K562 (cell line): ENCODE data around the gene FOXS1. TPM values are rescaled to one million over a fixed set of nuclear protein-coding genes. Genes with fewer than 3 reads are reported as not detected.

ENCODE experiments used
- ATAC-seq: fragments of 200-7000 bp; cut with Tn5 transposase; 3 replicates; pipeline ENCODE4 v1.9.1; 2020; ENCODE audit warnings: moderate library complexity
- BruUV-seq: library from RNA; stranded (reverse); fragments of 400-500 nt; replicated peaks from 2 replicates; lab custom pipeline; 2021; lab: Mats Ljungman, UMichigan
- CTCF ChIA-PET: fragments of 300-600 bp; formaldehyde crosslinking; extraction: SDS; loops from one replicate; lab custom pipeline; 2021; ENCODE audit warnings: low intra/inter-chr PET ratio; lab: Yijun Ruan, JAX
- POLR2A ChIA-PET: fragments of 300-600, 350-650 bp; sonication (Branson Sonifier 250); formaldehyde crosslinking; extraction: SDS; loops from one replicate; lab custom pipeline; 2021; ENCODE audit warnings: antibody characterized with exemption, inconsistent platforms; lab: Yijun Ruan, JAX
- DNase-seq, 4 experiments: peaks; one replicate each; pipeline versions ENCODE4 v3.0.0 to v3.0.0-alpha.2; 2011 to 2018; ENCODE audit warnings: low spot score in 3 of 4, mixed read lengths in 3 of 4; ENCODE audit errors: extremely low read depth in 1 of 4
- FAIRE-seq: peaks from 2 replicates; lab custom pipeline; 2011; peaks lifted over from hg19 to GRCh38; lab: Jason Lieb, UNC
- H2AFZ ChIP-seq: 2 replicates; pipeline ENCODE4 v1.6.0; 2011; ENCODE audit warnings: low read depth, low read length, control low read depth, inconsistent platforms
- H3K27ac ChIP-seq: fragments of 200-600 bp; 3 replicates; pipeline ENCODE4 v1.8.0; 2011; ENCODE audit warnings: low read depth, mild to moderate bottlenecking, control low read depth, inconsistent platforms, low read length, moderate library complexity, mixed read lengths; ENCODE audit errors: extremely low read depth
- H3K27me3 ChIP-seq, 2 experiments: fragments of 300-600 bp in 1 of 2; 2 replicates in 1 of 2; 3 replicates in 1 of 2; pipeline versions ENCODE4 v1.6.0 to v1.8.0; 2011; ENCODE audit warnings: inconsistent platforms in 2 of 2, low read length in 2 of 2, mild to moderate bottlenecking in 1 of 2, mixed read lengths in 1 of 2, moderate library complexity in 1 of 2; ENCODE audit not compliant: control insufficient read depth in 2 of 2, insufficient read depth in 2 of 2
- H3K36me3 ChIP-seq: fragments of 300-600 bp; 3 replicates; pipeline ENCODE4 v1.8.0; 2011; ENCODE audit warnings: mild to moderate bottlenecking, low read length, inconsistent platforms; ENCODE audit not compliant: control insufficient read depth, insufficient read depth
- H3K4me1 ChIP-seq, 2 experiments: fragments of 200-600 bp in 1 of 2; replicated peaks in 1 of 2; 2 replicates in 1 of 2; 3 replicates in 1 of 2; pipeline versions ENCODE4 v1.5.1 to v1.8.0; 2011; ENCODE audit warnings: inconsistent platforms in 2 of 2, low read length in 2 of 2, mild to moderate bottlenecking in 1 of 2, mixed read lengths in 1 of 2, moderate library complexity in 1 of 2; ENCODE audit not compliant: control insufficient read depth in 2 of 2, insufficient read depth in 2 of 2
- H3K4me2 ChIP-seq: 2 replicates; pipeline ENCODE4 v1.6.1; 2011; ENCODE audit warnings: low read length, control low read depth, inconsistent platforms, mixed read lengths; ENCODE audit not compliant: insufficient read depth
- H3K4me3 ChIP-seq: fragments of 200-600 bp; sonication (generic), shearing (Covaris generic); 2 replicates; pipeline ENCODE4 v1.5.1; 2016; ENCODE audit warnings: control low read depth, inconsistent platforms
- H3K79me2 ChIP-seq: fragments of 200-600 bp; 3 replicates; pipeline ENCODE4 v1.8.0; 2011; ENCODE audit warnings: low read length, inconsistent platforms; ENCODE audit not compliant: control insufficient read depth, insufficient read depth
- H3K9ac ChIP-seq, 2 experiments: 2 replicates each; pipeline versions ENCODE4 v1.6.0 to v1.6.1; 2011; ENCODE audit warnings: low read depth in 2 of 2, low read length in 2 of 2, control low read depth in 1 of 2, inconsistent platforms in 1 of 2, mild to moderate bottlenecking in 1 of 2, mixed read lengths in 1 of 2; ENCODE audit not compliant: insufficient read depth in 1 of 2
- H3K9me1 ChIP-seq: one replicate; pipeline ENCODE4 v1.6.0; 2011; ENCODE audit warnings: inconsistent platforms, mild to moderate bottlenecking, low read length, moderate library complexity; ENCODE audit not compliant: control insufficient read depth, insufficient read depth
- H3K9me3 ChIP-seq: replicated peaks from 2 replicates; pipeline ENCODE4 v1.5.1; 2011; ENCODE audit warnings: low read depth, low read length, inconsistent platforms; ENCODE audit not compliant: control insufficient read depth, insufficient read depth
- H4K20me1 ChIP-seq: replicated peaks from 2 replicates; pipeline ENCODE4 v1.6.1; 2011; ENCODE audit warnings: low read length, inconsistent platforms, mixed read lengths; ENCODE audit not compliant: control insufficient read depth, insufficient read depth
- BRF1 ChIP-seq: IDR thresholded peaks from 3 replicates; pipeline ENCODE4 v1.6.1; 2011; ENCODE audit warnings: borderline replicate concordance, mild to moderate bottlenecking; ENCODE audit not compliant: insufficient read length; ENCODE audit errors: extremely low read depth
- RCOR1 ChIP-seq, 2 experiments: IDR thresholded peaks; 2 replicates each; pipeline ENCODE4 v1.6.1; 2012; ENCODE audit warnings: low read depth in 2 of 2, low read length in 2 of 2, borderline replicate concordance in 1 of 2, improper control_type of control experiment in 1 of 2
- ZNF263 ChIP-seq: sonication (generic); formaldehyde crosslinking; IDR thresholded peaks from 2 replicates; pipeline ENCODE4 v1.8.0; 2022; ENCODE audit warnings: mild to moderate bottlenecking, missing genetic modification reagents, borderline replicate concordance
- ZNF668 ChIP-seq: fragments of 250-450 bp; sonication (Bioruptor Pico); IDR thresholded peaks from 2 replicates; pipeline ENCODE4 v1.8.0; 2022; ENCODE audit warnings: mild to moderate bottlenecking, inconsistent platforms
- ZNF785 ChIP-seq: fragments of 250-450 bp; sonication (Bioruptor Pico); IDR thresholded peaks from 2 replicates; pipeline ENCODE4 v1.4.0; 2020; ENCODE audit warnings: mild to moderate bottlenecking
- WGBS: fragments of 100-300 bp; shearing (Covaris generic); methylation state at CpG from one replicate; pipeline ENCODE4 v1.1.6; 2016; ENCODE audit warnings: low coverage, mixed read lengths; ENCODE audit not compliant: insufficient coverage; ENCODE audit errors: missing lambda C conversion rate; 5-methylcytosine and 5-hydroxymethylcytosine counted together
- in situ Hi-C: fragments of 300-500 bp; cut with MboI; formaldehyde crosslinking; loops from 4 replicates; pipeline ENCODE4 v1.15.0; 2018; ENCODE audit warnings: inconsistent platforms, mixed read lengths
- intact Hi-C: fragments of 100-400 bp; cut with micrococcal nuclease; formaldehyde crosslinking; loops from 2 replicates; pipeline ENCODE4 v1.14.2; 2022
- polyA plus RNA-seq, 8 experiments: library from polyadenylated mRNA; depleted of rRNA in 4 of 8; stranded (reverse) in 5 of 8; unstranded in 3 of 8; fragments of >200 nt; fragmentation: Nextera tagmentation in 2 of 8; fragmentation: Illumina TruSeq in 1 of 8; extraction: Ambion mirVana in 2 of 8; extraction: Trizol in 1 of 8; gene quantifications; 2 replicates each; pipeline versions ENCODE4 v1.2.1 to v1.2.3, GENCODE V29; 2011 to 2014; ENCODE audit warnings: inconsistent platforms in 1 of 8, missing spikeins in 1 of 8
- total RNA-seq, 7 experiments: library from RNA; depleted of rRNA in 6 of 7; stranded (reverse); fragments of >200 nt in 6 of 7; fragmentation: Illumina TruSeq in 2 of 7; extraction: Trizol in 2 of 7; gene quantifications; 2 replicates each; pipeline versions ENCODE4 v1.2.1 to v1.2.3, GENCODE V29; 2011 to 2021; ENCODE audit warnings: low replicate concordance in 1 of 7
- TF ChIP-seq, protein P1 (sequence below), 2 experiments: fragments of 250-450 bp in 1 of 2; fragments of 450-650 bp in 1 of 2; sonication (Bioruptor Pico) in 1 of 2; IDR thresholded peaks; 2 replicates each; pipeline versions ENCODE4 v1.6.1 to v1.8.0; 2016 to 2021; ENCODE audit warnings: mild to moderate bottlenecking in 2 of 2, moderate library complexity in 2 of 2, missing compliant biosample characterization in 1 of 2, missing genetic modification characterization in 1 of 2
- TF ChIP-seq, protein P2 (sequence below): fragments of 450-650 bp; IDR thresholded peaks from 2 replicates; pipeline ENCODE4 v1.6.1; 2017; ENCODE audit warnings: antibody characterized with exemption

FOXS1 gene
- total and polyA plus RNA-seq, 9 of the 15 experiments (the other 6 are each of a cell fraction or from before 2014, with no cell fraction given) = not detected

DNA sequence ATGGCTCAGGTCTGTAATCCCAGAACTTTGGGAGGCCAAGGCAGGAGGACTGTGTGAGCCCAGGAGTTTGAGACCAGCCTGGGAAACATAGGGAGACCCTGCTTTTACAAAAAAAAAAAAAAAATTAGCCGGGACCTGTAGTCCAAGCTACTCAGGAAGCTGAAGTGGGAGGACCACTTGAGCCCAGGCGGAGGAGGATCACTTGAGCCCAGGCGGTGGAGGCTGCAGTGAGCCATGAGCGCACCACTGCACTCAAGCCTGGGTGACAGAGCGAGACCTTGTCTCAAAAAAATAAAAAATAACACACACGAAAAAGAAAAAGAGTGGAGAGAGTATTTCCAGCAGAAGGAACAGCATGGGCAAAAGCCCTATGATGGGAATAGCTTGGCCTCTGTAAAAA lies 27.0 kb upstream of the FOXS1 start:
- Histone ChIP-seq H3K36me3 (no peaks in the 10 kb centered on the region), H3K4me2 (no peak overlapping the region), H3K27me3 (peaks cover 38 to 46% of the 10 kb centered on the region in 2 experiments), H3K4me3 (no peak overlapping the region), H3K9me1 (no peaks in the 10 kb centered on the region), H3K9ac (no peak overlapping the region), H3K9me3 (no peaks in the 10 kb centered on the region), H3K4me1 (peaks cover 0 to 11% of the 10 kb centered on the region in 2 experiments; a peak in 2 of 5 replicates), H3K79me2 (no peaks in the 10 kb centered on the region), H3K27ac (no peak overlapping the region), H2AFZ (no peak overlapping the region), H4K20me1 (peaks cover 12% of the 10 kb centered on the region)
- no peak for TF ChIP-seq BRF1
- TF ChIP-seq ZNF263 (CRISPR knock-in tag) = peak; percentile 46; the same call in 1 of the 2 replicates
- TF ChIP-seq, protein P1, sequence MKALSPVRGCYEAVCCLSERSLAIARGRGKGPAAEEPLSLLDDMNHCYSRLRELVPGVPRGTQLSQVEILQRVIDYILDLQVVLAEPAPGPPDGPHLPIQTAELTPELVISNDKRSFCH (CRISPR knock-in tag; IDR thresholded peaks at IDR 0.05) = no peak
- TF ChIP-seq, protein P1 (tag; IDR thresholded peaks at IDR 0.05) = no peak
- TF ChIP-seq RCOR1 (IDR thresholded peaks at IDR 0.05; ENCODE audit: borderline replicate concordance in 1 of 2, low read depth in 2 of 2, low read length in 2 of 2) = no peak
- no peak for TF ChIP-seq ZNF668 (CRISPR knock-in tag)
- TF ChIP-seq, protein P2, sequence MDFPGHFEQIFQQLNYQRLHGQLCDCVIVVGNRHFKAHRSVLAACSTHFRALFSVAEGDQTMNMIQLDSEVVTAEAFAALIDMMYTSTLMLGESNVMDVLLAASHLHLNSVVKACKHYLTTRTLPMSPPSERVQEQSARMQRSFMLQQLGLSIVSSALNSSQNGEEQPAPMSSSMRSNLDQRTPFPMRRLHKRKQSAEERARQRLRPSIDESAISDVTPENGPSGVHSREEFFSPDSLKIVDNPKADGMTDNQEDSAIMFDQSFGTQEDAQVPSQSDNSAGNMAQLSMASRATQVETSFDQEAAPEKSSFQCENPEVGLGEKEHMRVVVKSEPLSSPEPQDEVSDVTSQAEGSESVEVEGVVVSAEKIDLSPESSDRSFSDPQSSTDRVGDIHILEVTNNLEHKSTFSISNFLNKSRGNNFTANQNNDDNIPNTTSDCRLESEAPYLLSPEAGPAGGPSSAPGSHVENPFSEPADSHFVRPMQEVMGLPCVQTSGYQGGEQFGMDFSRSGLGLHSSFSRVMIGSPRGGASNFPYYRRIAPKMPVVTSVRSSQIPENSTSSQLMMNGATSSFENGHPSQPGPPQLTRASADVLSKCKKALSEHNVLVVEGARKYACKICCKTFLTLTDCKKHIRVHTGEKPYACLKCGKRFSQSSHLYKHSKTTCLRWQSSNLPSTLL = no peak
- TF ChIP-seq ZNF785 = no peak
- no peak for DNase-seq
- ChIA-PET CTCF (no interaction called here), POLR2A (interaction anchor here (0.6 to 1.4 kb wide), 2 partner anchors 78 to 151 kb away, joined by 3 to 4 read pairs; no protein-coding TSS in a partner anchor)
- 0% methylated on average over 6 of the region's 6 CpGs for WGBS
- in situ Hi-C loops = no loop called here
- intact Hi-C loops = no loop called here
- no peak for ATAC-seq
- BruUV-seq = no TSS peak
- FAIRE-seq = no peak
